IMR-90 (cell line): ENCODE results near the gene AEN. TPM values are rescaled to one million over a fixed set of nuclear protein-coding genes. Genes with fewer than 3 reads are reported as not detected.

Source experiments
- ATAC-seq: fragments of 200-7000 bp; cut with Tn5 transposase; 2 replicates; pipeline ENCODE4 v1.9.1; 2020; ENCODE audit warnings: low read depth, mild to moderate bottlenecking, moderate library complexity
- BruUV-seq: library from RNA; stranded (reverse); fragments of 400-500 nt; replicated peaks from 2 replicates; lab custom pipeline; 2021; lab: Mats Ljungman, UMichigan
- CTCF ChIA-PET: fragments of 300-600 bp; formaldehyde crosslinking; extraction: SDS; loops from one replicate; lab custom pipeline; 2021; ENCODE audit warnings: antibody characterized with exemption; lab: Yijun Ruan, JAX
- POLR2A ChIA-PET: fragments of 300-600 bp; sonication (Branson Sonifier 250); formaldehyde crosslinking; loops from one replicate; lab custom pipeline; 2022; ENCODE audit warnings: antibody characterized with exemption; ENCODE audit not compliant: unreplicated experiment; lab: Charles Lee
- DNase-seq: peaks from one replicate; pipeline ENCODE4 v3.0.0; 2013
- H2AFZ ChIP-seq: replicated peaks from 2 replicates; pipeline ENCODE3; 2013; ENCODE audit warnings: low read length, mild to moderate bottlenecking; ENCODE audit not compliant: poor library complexity
- H2AK5ac ChIP-seq: 2 replicates; pipeline ENCODE4 v1.6.1; 2013; ENCODE audit warnings: low read depth, low read length, inconsistent platforms
- H2AK9ac ChIP-seq: replicated peaks from 2 replicates; pipeline ENCODE3; 2013; ENCODE audit warnings: mild to moderate bottlenecking, low read depth, low read length, moderate library complexity; ENCODE audit not compliant: poor library complexity
- H2BK120ac ChIP-seq: 2 replicates; pipeline ENCODE4 v1.6.1; 2013; ENCODE audit warnings: low read depth, low read length, inconsistent platforms
- H2BK15ac ChIP-seq: 3 replicates; pipeline ENCODE4 v1.6.1; 2013; ENCODE audit warnings: low read depth, low read length, inconsistent platforms
- H2BK20ac ChIP-seq: 2 replicates; pipeline ENCODE4 v1.6.1; 2013; ENCODE audit warnings: low read depth, mild to moderate bottlenecking, inconsistent platforms, low read length, moderate library complexity
- H2BK5ac ChIP-seq: 2 replicates; pipeline ENCODE4 v1.6.1; 2013; ENCODE audit warnings: mild to moderate bottlenecking, low read depth, low read length, inconsistent platforms; ENCODE audit not compliant: poor library complexity, severe bottlenecking
- H3K14ac ChIP-seq: replicated peaks from 2 replicates; pipeline ENCODE4 v1.6.1; 2013; ENCODE audit warnings: low read depth, low read length, inconsistent platforms
- H3K18ac ChIP-seq: 2 replicates; pipeline ENCODE4 v1.6.1; 2013; ENCODE audit warnings: low read depth, low read length, control low read depth
- H3K23ac ChIP-seq: 2 replicates; pipeline ENCODE4 v1.6.1; 2013; ENCODE audit warnings: low read depth, low read length, inconsistent platforms
- H3K27ac ChIP-seq: 2 replicates; pipeline ENCODE4 v1.5.1; 2013; ENCODE audit warnings: mild to moderate bottlenecking, control low read depth, low read length; ENCODE audit not compliant: insufficient read depth
- H3K27me3 ChIP-seq: 2 replicates; pipeline ENCODE4 v1.6.1; 2013; ENCODE audit warnings: low read length; ENCODE audit not compliant: control insufficient read depth, insufficient read depth
- H3K36me3 ChIP-seq: 2 replicates; pipeline ENCODE4 v1.6.1; 2013; ENCODE audit warnings: low read length, mixed read lengths; ENCODE audit not compliant: control insufficient read depth, insufficient read depth
- H3K4ac ChIP-seq: 2 replicates; pipeline ENCODE4 v1.6.1; 2013; ENCODE audit warnings: low read depth, low read length, inconsistent platforms
- H3K4me1 ChIP-seq: 2 replicates; pipeline ENCODE4 v1.6.1; 2013; ENCODE audit warnings: low read length, mixed read lengths; ENCODE audit not compliant: control insufficient read depth, insufficient read depth
- H3K4me2 ChIP-seq: 2 replicates; pipeline ENCODE4 v1.6.1; 2013; ENCODE audit warnings: low read depth, mild to moderate bottlenecking, control low read depth, low read length, moderate library complexity
- H3K4me3 ChIP-seq: 2 replicates; pipeline ENCODE4 v1.5.1; 2013; ENCODE audit warnings: low read depth, mild to moderate bottlenecking, control low read depth, low read length, moderate library complexity; ENCODE audit not compliant: insufficient read depth
- H3K56ac ChIP-seq: 2 replicates; pipeline ENCODE4 v1.6.1; 2013; ENCODE audit warnings: low read length, inconsistent platforms; ENCODE audit not compliant: insufficient read depth; ENCODE audit errors: extremely low read depth
- H3K79me1 ChIP-seq, 2 experiments: 2 replicates each; pipeline ENCODE4 v1.6.1; 2013; ENCODE audit warnings: low read length in 2 of 2, inconsistent platforms in 1 of 2, low read depth in 1 of 2
- H3K9ac ChIP-seq: 2 replicates; pipeline ENCODE4 v1.6.1; 2013; ENCODE audit warnings: low read depth, low read length, control low read depth
- H3K9me1 ChIP-seq: 2 replicates; pipeline ENCODE4 v1.6.1; 2013; ENCODE audit warnings: low read length, inconsistent platforms; ENCODE audit not compliant: insufficient read depth
- H3K9me3 ChIP-seq: 2 replicates; pipeline ENCODE4 v1.6.1; 2013; ENCODE audit warnings: low read length; ENCODE audit not compliant: control insufficient read depth, insufficient read depth
- H4K20me1 ChIP-seq: 2 replicates; pipeline ENCODE4 v1.6.1; 2013; ENCODE audit warnings: low read length, inconsistent platforms; ENCODE audit not compliant: insufficient read depth
- H4K5ac ChIP-seq: 2 replicates; pipeline ENCODE4 v1.6.1; 2013; ENCODE audit warnings: mild to moderate bottlenecking, low read depth, low read length, control low read depth
- H4K8ac ChIP-seq, 2 experiments: 2 replicates each; pipeline ENCODE4 v1.6.1; 2013; ENCODE audit warnings: low read depth in 2 of 2, low read length in 2 of 2, control low read depth in 1 of 2, inconsistent platforms in 1 of 2
- H4K91ac ChIP-seq: 2 replicates; pipeline ENCODE4 v1.6.1; 2013; ENCODE audit warnings: low read depth, low read length, inconsistent platforms; ENCODE audit not compliant: insufficient read depth
- BHLHE40 ChIP-seq: fragments of 150-350 bp; IDR thresholded peaks from 2 replicates; pipeline ENCODE4 v1.6.1; 2016; ENCODE audit warnings: mild to moderate bottlenecking, low read depth, low read length
- CEBPB ChIP-seq: IDR thresholded peaks from 2 replicates; pipeline ENCODE4 v1.6.1; 2012; ENCODE audit warnings: low read depth, low read length, improper control_type of control experiment
- CHD1 ChIP-seq: IDR thresholded peaks from 2 replicates; pipeline ENCODE4 v1.6.1; 2012; ENCODE audit warnings: low read depth, low read length, improper control_type of control experiment
- FOS ChIP-seq: fragments of 150-350 bp; IDR thresholded peaks from 2 replicates; pipeline ENCODE4 v1.6.1; 2016; ENCODE audit warnings: low read depth, low read length
- MAFK ChIP-seq: IDR thresholded peaks from 2 replicates; pipeline ENCODE4 v1.6.1; 2012; ENCODE audit warnings: low read depth, low read length, improper control_type of control experiment
- MAZ ChIP-seq: IDR thresholded peaks from 2 replicates; pipeline ENCODE4 v1.6.1; 2012; ENCODE audit warnings: low read depth, mild to moderate bottlenecking, low read length, improper control_type of control experiment, moderate library complexity, borderline replicate concordance
- MXI1 ChIP-seq: IDR thresholded peaks from 2 replicates; pipeline ENCODE4 v1.6.1; 2012; ENCODE audit warnings: low read depth, mild to moderate bottlenecking, low read length, moderate library complexity, borderline replicate concordance
- POLR2A ChIP-seq: IDR thresholded peaks from 2 replicates; pipeline ENCODE4 v1.6.1; 2012; ENCODE audit warnings: mild to moderate bottlenecking, low read depth, low read length
- RAD21 ChIP-seq: IDR thresholded peaks from 2 replicates; pipeline ENCODE4 v1.6.1; 2012; ENCODE audit warnings: low read length, improper control_type of control experiment
- RCOR1 ChIP-seq: IDR thresholded peaks from 2 replicates; pipeline ENCODE4 v1.6.1; 2012; ENCODE audit warnings: mild to moderate bottlenecking, low read length, improper control_type of control experiment; ENCODE audit not compliant: insufficient replicate concordance
- SMC3 ChIP-seq: fragments of 150-350 bp; IDR thresholded peaks from 2 replicates; pipeline ENCODE4 v1.6.1; 2016; ENCODE audit warnings: low read depth, mild to moderate bottlenecking, antibody characterized with exemption, low read length, moderate library complexity
- WGBS, 2 experiments: methylation state at CpG; one replicate each; pipeline versions ENCODE4 v1.1.5 to v1.1.7; 2013; ENCODE audit warnings: missing lambda C conversion rate in 2 of 2; ENCODE audit not compliant: insufficient read length in 1 of 2; ENCODE audit errors: extremely low coverage in 2 of 2; 5-methylcytosine and 5-hydroxymethylcytosine counted together
- dilution Hi-C: fragments of 300-500 bp; cut with HindIII; formaldehyde crosslinking; loops from one replicate; pipeline ENCODE4 v1.14.3; 2018; ENCODE audit warnings: low sequenced_read_pairs; ENCODE audit not compliant: unreplicated experiment
- in situ Hi-C: fragments of 300-500 bp; cut with MboI; formaldehyde crosslinking; loops from 3 replicates; pipeline ENCODE4 v1.14.3; 2019; ENCODE audit warnings: low sequenced_read_pairs, inconsistent platforms, mixed read lengths
- intact Hi-C: fragments of 100-400 bp; cut with micrococcal nuclease; formaldehyde crosslinking; loops from 2 replicates; pipeline ENCODE4 v1.10.0; 2022
- polyA plus RNA-seq, 3 experiments: library from polyadenylated mRNA; depleted of rRNA; stranded (reverse); fragments of >200 nt; gene quantifications; 2 replicates each; pipeline ENCODE4 v1.2.3, GENCODE V29; 2012; ENCODE audit warnings: low replicate concordance in 1 of 3
- total RNA-seq: library from RNA; depleted of rRNA; stranded (reverse); fragments of >200 nt; gene quantifications from 2 replicates; pipeline ENCODE4 v1.2.3, GENCODE V29; 2012
- TF ChIP-seq, protein P1 (sequence below): fragments of 150-350 bp; IDR thresholded peaks from 2 replicates; pipeline ENCODE4 v1.6.1; 2017; ENCODE audit warnings: mild to moderate bottlenecking, antibody characterized with exemption, low read length, low read depth
- TF ChIP-seq, protein P2 (sequence below): conservative IDR thresholded peaks from 2 replicates; pipeline ENCODE4 v1.5.1; 2012; ENCODE audit warnings: mild to moderate bottlenecking, low read depth, low read length, improper control_type of control experiment

AEN gene
- total and polyA plus RNA-seq, 2 of the 4 experiments (the other 2 are of a cell fraction), result 48.6 to 85.5 TPM

DNA sequence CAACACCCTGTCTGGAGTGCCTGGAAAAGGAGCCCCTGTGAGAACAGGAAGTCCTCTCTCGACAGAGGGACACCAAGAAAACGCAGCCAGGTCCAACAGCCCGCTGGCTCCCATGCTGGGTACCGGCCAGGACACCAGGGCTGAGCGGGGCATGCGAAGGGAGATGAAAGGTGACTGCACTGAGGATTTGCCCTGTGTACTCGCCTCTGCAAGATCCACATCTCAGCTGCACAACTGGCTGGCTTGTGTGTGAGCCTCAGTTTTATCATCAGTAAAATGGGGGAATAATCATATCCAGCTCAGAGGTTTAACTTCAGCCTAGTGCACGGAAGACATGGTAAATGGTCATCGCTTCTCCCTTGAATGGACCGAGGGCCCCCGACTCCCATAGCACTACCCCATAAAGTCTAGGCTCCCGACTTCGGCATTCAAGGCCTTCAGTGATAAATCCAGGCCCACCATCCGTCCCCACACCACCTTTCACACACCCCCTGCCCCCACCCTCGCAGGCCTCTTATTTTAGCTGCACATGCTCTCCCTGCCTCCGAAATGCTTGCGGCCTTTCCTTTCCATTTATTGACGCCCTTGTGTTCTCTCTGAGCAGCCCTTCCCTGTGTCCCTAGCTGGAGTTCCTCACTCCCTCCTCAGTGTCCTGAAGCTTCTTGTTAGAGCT lies 33.4 kb downstream of the AEN start:
- no TSS peak for BruUV-seq
- Histone ChIP-seq H2BK120ac (no peak overlapping the region), H3K79me1 (no peaks in the 10 kb centered on the region), H3K14ac (no peak overlapping the region), H4K20me1 (no peaks in the 10 kb centered on the region), H2AFZ (no peak overlapping the region), H2BK15ac (no peak overlapping the region), H3K9me3 (no peaks in the 10 kb centered on the region), H3K23ac (no peak overlapping the region), H4K5ac (no peak overlapping the region), H3K9me1 (peaks cover 12% of the 10 kb centered on the region), H3K36me3 (no peaks in the 10 kb centered on the region), H2AK9ac (no peak overlapping the region), H3K56ac (no peak overlapping the region), H2AK5ac (no peak overlapping the region), H3K4me2 (no peak overlapping the region), H3K18ac (no peak overlapping the region), H3K4me3 (no peak overlapping the region), H4K8ac (no peak overlapping the region), H4K91ac (no peak overlapping the region), H3K9ac (no peak overlapping the region), H3K27ac (no peak overlapping the region), H3K4ac (no peak overlapping the region), H2BK20ac (no peak overlapping the region), H2BK5ac (no peak overlapping the region), H3K4me1 (peaks cover 7% of the 10 kb centered on the region), H3K27me3 (no peaks in the 10 kb centered on the region)
- no peak for DNase-seq
- POLR2A ChIA-PET, result no interaction called here
- TF ChIP-seq MXI1 (no peak), CHD1 (no peak), RCOR1 (no peak), FOS (no peak), MAZ (no peak), BHLHE40 (no peak), CEBPB (no peak), RAD21 (no peak), SMC3 (no peak), MAFK (no peak), POLR2A (no peak)
- TF ChIP-seq, protein P1, sequence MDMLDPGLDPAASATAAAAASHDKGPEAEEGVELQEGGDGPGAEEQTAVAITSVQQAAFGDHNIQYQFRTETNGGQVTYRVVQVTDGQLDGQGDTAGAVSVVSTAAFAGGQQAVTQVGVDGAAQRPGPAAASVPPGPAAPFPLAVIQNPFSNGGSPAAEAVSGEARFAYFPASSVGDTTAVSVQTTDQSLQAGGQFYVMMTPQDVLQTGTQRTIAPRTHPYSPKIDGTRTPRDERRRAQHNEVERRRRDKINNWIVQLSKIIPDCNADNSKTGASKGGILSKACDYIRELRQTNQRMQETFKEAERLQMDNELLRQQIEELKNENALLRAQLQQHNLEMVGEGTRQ, result no peak
- TF ChIP-seq, protein P2, sequence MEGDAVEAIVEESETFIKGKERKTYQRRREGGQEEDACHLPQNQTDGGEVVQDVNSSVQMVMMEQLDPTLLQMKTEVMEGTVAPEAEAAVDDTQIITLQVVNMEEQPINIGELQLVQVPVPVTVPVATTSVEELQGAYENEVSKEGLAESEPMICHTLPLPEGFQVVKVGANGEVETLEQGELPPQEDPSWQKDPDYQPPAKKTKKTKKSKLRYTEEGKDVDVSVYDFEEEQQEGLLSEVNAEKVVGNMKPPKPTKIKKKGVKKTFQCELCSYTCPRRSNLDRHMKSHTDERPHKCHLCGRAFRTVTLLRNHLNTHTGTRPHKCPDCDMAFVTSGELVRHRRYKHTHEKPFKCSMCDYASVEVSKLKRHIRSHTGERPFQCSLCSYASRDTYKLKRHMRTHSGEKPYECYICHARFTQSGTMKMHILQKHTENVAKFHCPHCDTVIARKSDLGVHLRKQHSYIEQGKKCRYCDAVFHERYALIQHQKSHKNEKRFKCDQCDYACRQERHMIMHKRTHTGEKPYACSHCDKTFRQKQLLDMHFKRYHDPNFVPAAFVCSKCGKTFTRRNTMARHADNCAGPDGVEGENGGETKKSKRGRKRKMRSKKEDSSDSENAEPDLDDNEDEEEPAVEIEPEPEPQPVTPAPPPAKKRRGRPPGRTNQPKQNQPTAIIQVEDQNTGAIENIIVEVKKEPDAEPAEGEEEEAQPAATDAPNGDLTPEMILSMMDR, result no peak
- intact Hi-C loops, result loop anchor here (5.0 kb wide), 2 partner anchors 363 to 403 kb away; no protein-coding TSS in a partner anchor
- WGBS, 2 experiments, result 86% methylated on average over 15 of the region's 18 CpGs; no CpG with 5 or more reads in 1 of the 2 experiments
- in situ Hi-C loops, result loop anchor here (25.0 kb wide), 2 partner anchors 183 to 508 kb away; no protein-coding TSS in a partner anchor
- CTCF ChIA-PET, result interaction anchor here (1.1 kb wide), 1 partner anchor 180 kb away, joined by 3 read pairs; no protein-coding TSS in a partner anchor
- no peak for ATAC-seq
- dilution Hi-C loops, result no loop called here
